Keratinocyte (primary cell): ENCODE results near the gene DISC1.
"Not testable (repeated sequence)": the region's sequence is repeated elsewhere in the genome, so short reads cannot be mapped to it uniquely, and the experiment has no call there.

Source experiments
- EZH2 ChIP-seq: IDR thresholded peaks from one replicate; pipeline ENCODE4 v1.6.1; 2012; ENCODE audit warnings: inconsistent platforms, mild to moderate bottlenecking, low read length, moderate library complexity
- TF ChIP-seq, protein P1 (sequence below), 3 experiments: IDR thresholded peaks in 1 of 3; conservative IDR thresholded peaks in 1 of 3; optimal IDR thresholded peaks in 1 of 3; 2 replicates in 2 of 3; 3 replicates in 1 of 3; pipeline versions ENCODE3 to v1.5.1; 2011; ENCODE audit warnings: low read length in 3 of 3, mild to moderate bottlenecking in 3 of 3, moderate library complexity in 2 of 3, control low read depth in 1 of 3, inconsistent platforms in 1 of 3; ENCODE audit not compliant: insufficient read depth in 2 of 3; ENCODE audit errors: extremely low read depth in 1 of 3

DNA sequence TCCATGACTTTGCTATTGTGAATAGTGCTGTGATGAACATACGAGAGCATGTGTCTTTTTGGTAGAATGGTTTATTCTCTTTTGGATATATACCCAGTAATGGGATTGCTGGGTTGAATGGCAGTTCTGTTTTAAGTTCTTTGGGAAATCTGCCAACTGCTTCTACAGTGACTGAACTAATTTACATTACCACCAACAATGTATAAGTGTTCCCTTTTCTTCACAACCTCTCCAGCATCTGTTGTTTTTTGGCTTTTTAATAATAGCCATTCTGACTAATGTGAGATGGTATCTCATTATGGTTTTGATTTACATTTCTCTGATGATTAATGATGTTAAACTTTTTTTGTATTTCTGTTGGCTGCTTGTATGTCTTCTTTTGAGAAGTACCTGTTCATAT is 335.2 kb downstream of the DISC1 start:
- TF ChIP-seq EZH2, result not testable (repeated sequence)
- TF ChIP-seq, protein P1, sequence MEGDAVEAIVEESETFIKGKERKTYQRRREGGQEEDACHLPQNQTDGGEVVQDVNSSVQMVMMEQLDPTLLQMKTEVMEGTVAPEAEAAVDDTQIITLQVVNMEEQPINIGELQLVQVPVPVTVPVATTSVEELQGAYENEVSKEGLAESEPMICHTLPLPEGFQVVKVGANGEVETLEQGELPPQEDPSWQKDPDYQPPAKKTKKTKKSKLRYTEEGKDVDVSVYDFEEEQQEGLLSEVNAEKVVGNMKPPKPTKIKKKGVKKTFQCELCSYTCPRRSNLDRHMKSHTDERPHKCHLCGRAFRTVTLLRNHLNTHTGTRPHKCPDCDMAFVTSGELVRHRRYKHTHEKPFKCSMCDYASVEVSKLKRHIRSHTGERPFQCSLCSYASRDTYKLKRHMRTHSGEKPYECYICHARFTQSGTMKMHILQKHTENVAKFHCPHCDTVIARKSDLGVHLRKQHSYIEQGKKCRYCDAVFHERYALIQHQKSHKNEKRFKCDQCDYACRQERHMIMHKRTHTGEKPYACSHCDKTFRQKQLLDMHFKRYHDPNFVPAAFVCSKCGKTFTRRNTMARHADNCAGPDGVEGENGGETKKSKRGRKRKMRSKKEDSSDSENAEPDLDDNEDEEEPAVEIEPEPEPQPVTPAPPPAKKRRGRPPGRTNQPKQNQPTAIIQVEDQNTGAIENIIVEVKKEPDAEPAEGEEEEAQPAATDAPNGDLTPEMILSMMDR (optimal IDR thresholded peaks at IDR 0.05 in 1 of 3, IDR thresholded peaks at IDR 0.05 in 1 of 3, conservative IDR thresholded peaks at IDR 0.05 in 1 of 3; ENCODE audit: extremely low read depth in 1 of 3, insufficient read depth in 2 of 3, low read length in 3 of 3), result not testable (repeated sequence)
